Measurements from ENCODE around the gene LCE1A.

- TF ChIP-seq CTCF (conservative IDR thresholded peaks at IDR 0.05; ENCODE audit: low read length) (no peak), EZH2phosphoT487 (IDR thresholded peaks at IDR 0.05; ENCODE audit: borderline replicate concordance, low read depth, low read length) (no peak)
These were observed 46.2 kb downstream of the LCE1A start for GRCh38 chr1:152873495-152873894.

Measured in OCI-LY7 (cell line).